HEK293T (cell line): Measurements from ENCODE around the gene CREB1.

Experiments
- CTCF ChIA-PET: fragments of 350-600 bp; formaldehyde crosslinking; extraction: SDS; loops from one replicate; lab custom pipeline; 2021; ENCODE audit warnings: antibody characterized with exemption, inconsistent platforms; lab: Yijun Ruan, JAX
- POLR2A ChIA-PET: fragments of 350-600 bp; formaldehyde crosslinking; extraction: SDS; loops from one replicate; lab custom pipeline; 2020; ENCODE audit warnings: antibody characterized with exemption, inconsistent platforms; lab: Yijun Ruan, JAX
- DNase-seq: peaks from one replicate; pipeline ENCODE4 v3.0.0; 2012; ENCODE audit warnings: mixed read lengths; ENCODE audit errors: extremely low spot score
- ARNT ChIP-seq: fragments of 450-650 bp; IDR thresholded peaks from 2 replicates; pipeline ENCODE4 v1.6.1; 2017; ENCODE audit warnings: mild to moderate bottlenecking
- BHLHE40 ChIP-seq: fragments of 450-650 bp; IDR thresholded peaks from 2 replicates; pipeline ENCODE4 v1.6.1; 2016; ENCODE audit warnings: mild to moderate bottlenecking, moderate library complexity, borderline replicate concordance
- CTBP1 ChIP-seq: fragments of 450-650 bp; IDR thresholded peaks from 2 replicates; pipeline ENCODE4 v1.6.1; 2016; ENCODE audit warnings: borderline replicate concordance
- ELF4 ChIP-seq: fragments of 450-650 bp; IDR thresholded peaks from 2 replicates; pipeline ENCODE4 v1.6.1; 2017; ENCODE audit warnings: antibody characterized with exemption
- FOXA1 ChIP-seq: fragments of 450-650 bp; IDR thresholded peaks from 2 replicates; pipeline ENCODE4 v1.6.1; 2016; ENCODE audit warnings: mild to moderate bottlenecking
- FOXK2 ChIP-seq: fragments of 450-650 bp; IDR thresholded peaks from 2 replicates; pipeline ENCODE4 v1.6.1; 2016; ENCODE audit warnings: mild to moderate bottlenecking
- FOXM1 ChIP-seq: fragments of 450-650 bp; IDR thresholded peaks from 2 replicates; pipeline ENCODE4 v1.6.1; 2017; ENCODE audit warnings: mild to moderate bottlenecking, borderline replicate concordance
- HDGF ChIP-seq: fragments of 450-650 bp; IDR thresholded peaks from 2 replicates; pipeline ENCODE4 v1.6.1; 2017; ENCODE audit warnings: antibody characterized with exemption, borderline replicate concordance
- L3MBTL2 ChIP-seq: fragments of 450-650 bp; conservative IDR thresholded peaks from 2 replicates; pipeline ENCODE4 v1.6.1; 2016; ENCODE audit warnings: mild to moderate bottlenecking
- LEF1 ChIP-seq: fragments of 450-650 bp; IDR thresholded peaks from 2 replicates; pipeline ENCODE4 v1.6.1; 2017; ENCODE audit warnings: mild to moderate bottlenecking, borderline replicate concordance
- NFRKB ChIP-seq: fragments of 450-650 bp; IDR thresholded peaks from 2 replicates; pipeline ENCODE4 v1.6.1; 2016; ENCODE audit warnings: mild to moderate bottlenecking, moderate library complexity
- PKNOX1 ChIP-seq: fragments of 450-650 bp; IDR thresholded peaks from 2 replicates; pipeline ENCODE4 v1.6.1; 2016
- SP1 ChIP-seq: fragments of 450-650 bp; IDR thresholded peaks from 2 replicates; pipeline ENCODE4 v1.6.1; 2017
- SUZ12 ChIP-seq: fragments of 450-650 bp; IDR thresholded peaks from 2 replicates; pipeline ENCODE4 v1.6.1; 2016; ENCODE audit warnings: mild to moderate bottlenecking
- TARDBP ChIP-seq: fragments of 450-650 bp; IDR thresholded peaks from 2 replicates; pipeline ENCODE4 v1.6.1; 2016
- ZNF384 ChIP-seq: fragments of 450-650 bp; IDR thresholded peaks from 2 replicates; pipeline ENCODE4 v1.6.1; 2016

CREB1 gene

GRCh38 chr2:207498427-207498826, 31.3 kb upstream of the CREB1 start:
- no peak for DNase-seq
- no peak for TF ChIP-seq LEF1
- TF ChIP-seq FOXK2: no peak
- no peak for TF ChIP-seq SUZ12
- no peak for TF ChIP-seq BHLHE40
- ChIA-PET CTCF (interaction anchor here (0.7 kb wide), 1 partner anchor 716 kb away, joined by 3 read pairs; no protein-coding TSS in a partner anchor), POLR2A (no interaction called here)

GRCh38 chr2:207499114-207499513, 30.6 kb upstream of the CREB1 start:
- POLR2A ChIA-PET: no interaction called here

GRCh38 chr2:207501802-207502576, 27.8 kb upstream of the CREB1 start:
- POLR2A ChIA-PET: interaction anchor here (1.3 to 2.6 kb wide), 2 partner anchors 28 to 336 kb away, joined by 4 to 11 read pairs; partner anchors contain the start of genes CREB1 and KLF7
- CTCF ChIA-PET: no interaction called here
- no peak for DNase-seq
- TF ChIP-seq L3MBTL2 (no peak), ELF4 (no peak)

More at GRCh38 chr2:207499114-207499513, 30.6 kb upstream of the CREB1 start:
- TF ChIP-seq FOXK2: no peak
- TF ChIP-seq PKNOX1: 0 out of 2 replicates have a peak, but pooled peaks have one; percentile 3
- DNase-seq: no peak
- CTCF ChIA-PET: no interaction called here

GRCh38 chr2:207502577-207503198, 27.1 kb upstream of the CREB1 start:
- DNase-seq: no peak
- CTCF ChIA-PET: no interaction called here
- POLR2A ChIA-PET: interaction anchor here (1.3 to 2.6 kb wide), 2 partner anchors 27 to 337 kb away, joined by 4 to 11 read pairs; partner anchors contain the start of genes CREB1 and KLF7
- no peak for TF ChIP-seq SP1
- no peak for TF ChIP-seq L3MBTL2
- TF ChIP-seq FOXK2: no peak
- TF ChIP-seq FOXM1: no peak
- TF ChIP-seq HDGF: no peak
- no peak for TF ChIP-seq TARDBP
- TF ChIP-seq ARNT: no peak
- TF ChIP-seq FOXA1: no peak
- TF ChIP-seq NFRKB: no peak
- TF ChIP-seq SUZ12: no peak
- TF ChIP-seq ZNF384: no peak
- TF ChIP-seq LEF1: no peak
- TF ChIP-seq ELF4: no peak
- TF ChIP-seq CTBP1: no peak
- TF ChIP-seq PKNOX1: no peak
- no peak for TF ChIP-seq BHLHE40

- CTCF ChIA-PET: no interaction called here
- TF ChIP-seq SUZ12 (no peak), TARDBP (no peak), ELF4 (no peak), BHLHE40 (no peak), SP1 (no peak)
- POLR2A ChIA-PET: interaction anchor here (1.2 to 2.6 kb wide), 2 partner anchors 27 to 337 kb away, joined by 4 to 11 read pairs; partner anchors contain the start of genes CREB1 and KLF7
- no peak for DNase-seq
Observed at GRCh38 chr2:207503234-207503633, 26.5 kb upstream of the CREB1 start.

- POLR2A ChIA-PET: no interaction called here
- DNase-seq: no peak
- TF ChIP-seq PKNOX1 (peak; percentile 11; the same call in 1 of the 2 replicates), ARNT (no peak)
- CTCF ChIA-PET: no interaction called here
Observed at GRCh38 chr2:207504513-207505170, 25.1 kb upstream of the CREB1 start.

GRCh38 chr2:207505171-207505570, 24.6 kb upstream of the CREB1 start:
- no peak for TF ChIP-seq LEF1
- no peak for TF ChIP-seq SUZ12
- no peak for TF ChIP-seq FOXA1
- no peak for TF ChIP-seq ARNT
- no peak for TF ChIP-seq SP1
- TF ChIP-seq ZNF384: no peak
- no peak for TF ChIP-seq HDGF
- TF ChIP-seq FOXK2: no peak
- TF ChIP-seq CTBP1: no peak
- TF ChIP-seq BHLHE40: no peak
- TF ChIP-seq NFRKB: no peak
- no peak for TF ChIP-seq FOXM1
- TF ChIP-seq L3MBTL2: no peak
- TF ChIP-seq TARDBP: no peak
- TF ChIP-seq PKNOX1: no peak
- no peak for TF ChIP-seq ELF4
- CTCF ChIA-PET: no interaction called here
- POLR2A ChIA-PET: no interaction called here
- DNase-seq: no peak
